Measurements from ENCODE around the gene PPP2R1B.

PPP2R1B gene

DNA sequence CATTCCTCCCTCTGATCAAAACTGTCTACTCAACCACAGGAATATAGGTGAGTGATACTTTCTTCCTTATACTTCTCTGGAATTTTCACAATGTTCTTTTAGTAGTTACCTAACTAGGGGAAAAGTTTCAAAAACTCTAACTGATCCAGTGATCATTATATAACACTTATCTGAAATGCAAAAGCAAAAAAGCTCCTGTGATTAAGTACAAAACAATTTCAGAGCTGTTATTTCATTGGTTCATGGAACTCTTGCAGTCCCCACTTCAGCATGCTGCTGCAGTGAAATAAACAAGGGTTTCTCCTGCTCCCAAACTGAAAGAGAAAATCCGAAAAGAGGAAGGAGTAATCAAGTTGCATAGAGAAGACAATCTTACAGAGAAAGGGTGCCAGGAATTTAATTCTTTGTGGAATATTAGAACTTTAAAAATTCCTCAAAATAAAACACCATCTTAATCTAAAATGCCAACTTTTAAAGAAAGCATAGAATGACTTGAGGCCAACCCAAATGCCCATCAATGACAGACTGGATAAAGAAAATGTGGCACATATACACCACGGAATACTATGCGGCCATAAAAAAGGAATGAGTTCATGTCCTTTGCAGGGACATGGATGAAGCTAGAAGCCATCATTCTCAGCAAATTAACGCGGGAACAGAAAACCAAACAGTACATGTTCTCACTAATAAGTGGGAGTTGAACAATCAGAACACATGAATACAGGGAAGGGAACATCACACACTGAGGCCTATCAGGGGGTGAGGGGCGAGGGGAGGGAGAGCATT, 20.3 kb downstream of the PPP2R1B start:
- DNase-seq = no peak

DNA sequence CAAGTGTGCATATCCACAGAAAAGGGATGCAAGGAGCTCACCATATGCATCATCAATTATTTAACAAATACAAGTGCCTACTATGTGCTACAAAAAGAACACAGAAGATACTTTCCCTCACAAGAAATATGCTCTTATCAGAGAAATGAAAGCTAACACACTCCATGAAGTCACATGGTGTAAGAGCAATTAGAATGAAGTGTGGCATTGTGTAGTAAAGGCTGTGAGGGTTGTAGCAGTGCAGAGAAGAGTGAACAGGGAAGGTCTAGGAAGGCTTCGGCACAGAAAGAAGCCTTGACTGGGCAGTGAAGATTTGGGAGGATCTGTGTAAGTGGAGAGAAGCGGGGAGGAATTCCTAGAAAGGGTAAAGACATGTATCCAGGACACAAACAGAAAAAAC, 22.5 kb downstream of the PPP2R1B start:
- DNase-seq = no peak

DNA sequence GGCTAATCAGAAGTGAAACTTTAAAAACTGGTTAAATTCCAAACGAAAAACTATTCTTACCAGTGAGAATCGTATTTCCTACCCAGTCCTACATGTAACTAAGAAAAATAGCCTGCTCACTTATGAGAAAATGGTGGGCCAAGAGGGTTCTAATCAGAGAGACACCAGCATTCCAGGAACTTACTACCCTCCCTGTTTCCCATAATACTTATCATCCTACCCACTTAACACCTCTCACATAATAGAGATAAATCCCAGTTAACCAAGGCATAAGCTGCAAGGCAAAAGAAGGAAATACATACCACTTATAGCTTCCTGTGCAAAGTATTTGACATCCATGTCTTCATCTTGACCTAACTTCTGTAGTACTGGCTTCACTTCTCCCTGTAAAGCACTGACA, 24.4 kb downstream of the PPP2R1B start:
- no peak for DNase-seq

DNA sequence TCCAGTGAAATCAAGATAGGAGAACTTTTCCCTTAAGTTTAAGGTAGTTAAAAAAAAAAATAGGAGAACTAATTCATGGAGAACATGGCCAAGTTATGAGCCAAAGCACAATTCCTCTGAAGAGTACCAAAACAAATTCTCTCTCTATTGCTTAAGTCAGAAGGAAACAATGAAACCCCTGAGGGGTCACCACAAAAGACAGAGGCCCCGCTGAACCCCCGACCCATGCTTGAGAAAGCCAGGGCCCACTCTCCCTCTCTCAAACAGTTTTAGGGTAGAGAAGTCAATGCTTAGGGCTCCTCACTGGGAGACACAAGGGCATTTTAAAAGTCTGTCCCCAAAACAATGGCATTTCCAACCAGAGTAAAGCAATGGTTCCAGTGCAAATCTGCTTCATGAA, 26.9 kb downstream of the PPP2R1B start:
- no peak for DNase-seq

DNA sequence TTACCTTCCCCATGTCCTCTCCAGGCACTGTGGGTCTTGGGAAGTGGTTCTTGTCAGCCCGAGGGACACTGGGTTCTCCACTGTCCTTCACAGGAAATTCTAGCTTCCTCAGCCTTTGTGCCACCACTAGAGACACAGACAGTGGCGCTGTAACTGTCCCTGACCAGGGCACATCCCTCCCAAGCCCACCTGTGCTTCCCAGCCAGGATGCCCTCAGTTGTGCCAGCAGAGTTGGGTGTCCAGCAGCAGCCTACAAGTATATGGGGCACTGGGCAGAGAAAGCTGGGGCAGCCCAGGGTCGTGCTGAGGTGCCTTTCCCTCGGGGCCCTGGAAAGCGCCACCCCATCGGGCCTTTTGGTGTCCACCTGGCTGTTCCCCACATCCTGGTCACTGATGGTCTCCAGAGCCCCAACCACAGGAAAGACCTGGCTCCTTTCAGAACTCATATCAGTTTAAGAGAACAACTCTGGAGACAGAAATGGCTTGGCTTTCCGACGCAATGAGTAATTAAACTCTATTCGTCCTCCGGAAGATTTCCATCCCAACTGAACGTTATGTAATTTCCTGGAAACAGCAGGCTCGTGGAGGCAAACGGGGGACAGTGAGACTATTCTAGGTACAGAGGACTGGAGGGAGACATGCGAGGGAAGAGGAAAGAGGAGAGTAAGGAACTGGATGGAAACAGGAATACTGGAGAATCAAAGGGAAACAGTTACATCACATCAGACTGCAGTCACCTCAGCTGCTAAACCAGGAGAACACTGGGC, 28.6 kb downstream of the PPP2R1B start:
- no peak for DNase-seq

DNA sequence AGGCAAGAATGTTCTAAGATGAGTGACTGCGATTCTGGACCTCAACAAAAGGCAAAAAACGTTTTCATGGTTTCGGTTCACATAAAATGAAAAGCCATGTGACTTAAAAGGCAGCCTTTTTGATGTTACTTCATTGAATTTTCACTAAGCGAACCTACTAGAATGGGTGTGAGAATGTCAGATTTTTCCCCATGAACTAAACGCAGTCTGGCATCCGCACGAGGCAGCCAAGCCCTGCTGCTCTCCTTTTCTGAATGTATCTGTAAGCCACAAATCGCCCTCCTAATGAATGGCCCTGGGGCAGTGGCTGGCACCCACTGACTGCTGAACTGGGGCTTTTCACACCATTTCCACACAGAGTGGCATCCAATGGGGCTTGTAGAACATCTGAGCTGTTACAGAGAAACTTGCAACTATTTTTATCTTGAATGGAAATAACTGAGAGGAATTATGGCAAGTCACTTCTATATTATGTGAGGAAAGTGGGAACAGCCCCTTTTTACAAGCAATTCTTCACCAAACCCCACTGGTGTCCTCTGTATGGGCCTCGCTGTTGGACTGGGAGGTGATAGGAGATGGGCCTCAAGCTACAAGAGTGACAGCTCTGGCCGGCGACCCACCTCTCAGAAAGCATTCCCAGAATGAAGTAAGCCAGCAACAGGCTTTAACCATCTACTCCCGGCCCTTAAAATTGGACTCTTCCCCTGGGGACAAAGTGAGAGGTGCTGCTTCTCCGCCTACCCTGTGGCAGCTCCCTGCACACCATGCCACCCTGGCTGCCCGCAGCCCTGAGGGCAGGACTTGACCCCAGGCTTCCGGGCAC, 29.4 kb downstream of the PPP2R1B start:
- DNase-seq = no peak

DNA sequence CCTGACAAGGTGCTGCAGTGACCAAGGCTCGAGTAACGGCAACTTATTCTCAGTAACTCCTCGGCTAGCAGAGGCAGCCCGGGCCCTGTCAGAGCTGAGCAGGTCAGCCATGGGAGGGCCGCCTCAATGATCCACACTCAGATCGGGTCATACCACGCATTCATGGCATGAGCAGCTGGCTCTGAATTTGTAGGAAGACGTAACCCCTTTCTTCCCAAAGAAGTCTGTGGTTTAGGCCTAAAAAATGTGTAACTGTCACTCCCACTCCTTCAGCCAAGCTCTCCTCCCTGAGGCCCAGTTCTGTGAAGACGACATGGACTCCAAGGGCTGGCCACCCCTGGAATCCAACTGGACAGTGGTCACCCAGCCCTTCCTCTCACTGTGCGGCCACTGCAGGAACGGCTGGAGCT, 30.0 kb downstream of the PPP2R1B start:
- DNase-seq = no peak

DNA sequence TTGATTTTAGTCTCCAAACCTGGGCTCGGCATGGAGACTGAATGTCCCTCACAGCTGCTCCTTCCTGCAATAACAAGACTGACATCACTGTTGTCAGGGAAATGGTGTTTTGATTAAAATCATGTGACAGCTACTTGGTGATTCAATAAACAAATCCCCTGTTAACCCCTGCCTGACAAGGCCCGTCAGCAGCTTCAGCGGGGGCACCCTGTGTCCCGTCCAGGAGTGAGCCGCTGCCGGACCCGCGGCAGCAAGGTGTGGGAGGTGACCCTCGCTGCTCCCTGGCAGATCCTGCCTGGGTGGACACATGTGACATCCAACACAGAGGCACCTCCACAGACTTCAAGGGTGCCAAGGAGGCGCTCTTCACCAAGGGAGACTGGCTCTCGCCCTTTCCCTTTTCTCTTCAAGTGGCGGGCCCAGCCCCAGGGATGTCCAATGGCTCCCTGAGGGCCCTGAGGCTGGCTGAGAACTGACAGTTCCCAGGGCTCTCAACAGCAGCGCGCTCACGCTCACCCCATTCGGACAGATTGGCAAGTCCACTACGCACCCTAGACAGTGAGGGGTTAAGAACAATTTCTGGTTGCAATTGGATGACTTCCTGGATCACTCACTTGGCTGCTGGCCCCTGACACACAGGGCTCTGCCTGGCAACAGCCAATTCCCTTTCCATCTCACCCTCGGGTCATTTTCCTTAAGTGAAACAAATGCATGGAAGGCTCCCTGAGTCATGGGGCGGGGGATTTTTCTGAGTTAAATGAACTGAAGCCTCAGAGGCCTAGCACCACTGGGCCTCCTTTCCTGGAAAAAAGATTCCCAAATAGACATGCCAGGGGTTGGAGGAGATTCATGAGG, 30.7 kb downstream of the PPP2R1B start:
- DNase-seq = no peak

DNA sequence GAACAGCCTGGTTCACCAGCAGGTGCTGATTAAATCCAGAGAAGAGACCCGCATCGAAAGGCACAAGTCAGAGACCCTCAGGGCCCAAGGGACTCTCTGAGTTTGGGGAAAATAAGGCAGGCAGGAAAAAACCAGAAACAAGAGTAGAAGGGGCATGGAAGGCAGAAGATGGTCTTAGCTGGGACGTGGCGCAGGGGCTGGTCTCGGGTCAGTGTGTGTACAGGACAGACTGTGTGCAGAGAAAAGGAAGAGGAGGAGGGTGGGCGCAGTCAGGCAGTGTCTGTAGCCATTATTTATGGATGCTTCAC, 31.3 kb downstream of the PPP2R1B start:
- no peak for DNase-seq

DNA sequence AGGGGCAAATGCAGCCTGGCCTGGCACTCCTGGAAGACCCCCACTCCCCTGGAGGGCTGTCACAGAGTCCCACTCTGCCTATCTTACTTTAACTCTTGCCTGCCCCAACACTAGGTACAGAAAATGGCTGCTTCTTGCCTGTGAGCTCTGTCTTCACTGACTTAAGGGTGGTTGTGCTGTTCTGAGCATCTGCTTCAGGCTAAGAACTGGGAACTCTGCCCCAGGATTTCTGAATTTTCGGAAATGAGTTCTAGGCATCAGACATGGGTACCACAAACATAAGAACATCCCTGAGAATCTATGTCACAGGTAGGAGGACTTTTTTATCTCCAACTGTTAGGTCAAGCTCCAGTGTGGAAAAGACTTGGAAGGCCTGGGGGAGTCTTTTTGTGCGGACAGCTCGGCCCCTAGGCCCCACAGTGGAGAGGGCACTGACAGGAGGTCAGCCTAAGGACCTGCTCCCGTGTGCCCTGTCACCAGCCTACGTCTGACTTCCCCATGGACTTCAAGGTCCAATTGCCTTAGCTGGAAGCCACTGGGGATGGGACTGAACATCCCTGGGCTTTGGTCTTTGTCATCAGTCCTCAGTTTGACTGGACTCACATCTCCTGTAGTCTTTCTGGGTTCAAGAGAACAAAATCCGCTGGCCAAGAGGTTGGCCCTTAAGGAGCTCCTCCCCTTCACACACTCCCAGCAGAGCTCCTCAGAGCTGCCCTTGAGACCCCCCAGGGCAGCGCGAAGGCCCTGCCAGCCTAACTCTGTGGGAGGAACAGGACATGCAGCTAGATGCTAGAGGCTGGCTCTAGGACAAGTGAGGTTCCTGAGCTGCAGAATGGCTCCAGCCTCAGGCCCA, 31.9 kb downstream of the PPP2R1B start:
- DNase-seq = no peak

DNA sequence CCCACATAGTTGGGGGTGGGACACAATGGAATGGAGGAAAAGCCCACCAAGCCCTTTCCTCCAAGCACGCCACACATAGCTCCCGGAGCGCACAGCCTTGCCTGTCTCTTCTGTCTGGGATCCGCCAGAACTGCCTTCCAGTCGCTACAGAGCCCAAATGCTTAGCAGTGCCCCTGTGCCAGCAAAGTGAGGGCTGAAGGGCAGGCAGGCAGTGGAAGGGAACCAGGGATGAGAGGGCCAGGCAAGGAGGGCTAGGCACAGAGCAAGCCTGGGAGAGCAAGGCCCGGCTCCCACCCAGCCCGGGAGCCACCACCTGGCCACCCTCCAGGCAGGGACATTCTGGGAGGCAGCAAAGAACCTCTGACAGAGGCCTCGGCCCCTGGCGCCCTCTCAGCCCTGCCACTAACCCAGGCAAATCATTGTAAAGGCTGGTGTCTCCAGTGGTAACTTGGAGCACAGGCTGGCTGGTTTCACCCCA, 32.5 kb downstream of the PPP2R1B start:
- DNase-seq = no peak

DNA sequence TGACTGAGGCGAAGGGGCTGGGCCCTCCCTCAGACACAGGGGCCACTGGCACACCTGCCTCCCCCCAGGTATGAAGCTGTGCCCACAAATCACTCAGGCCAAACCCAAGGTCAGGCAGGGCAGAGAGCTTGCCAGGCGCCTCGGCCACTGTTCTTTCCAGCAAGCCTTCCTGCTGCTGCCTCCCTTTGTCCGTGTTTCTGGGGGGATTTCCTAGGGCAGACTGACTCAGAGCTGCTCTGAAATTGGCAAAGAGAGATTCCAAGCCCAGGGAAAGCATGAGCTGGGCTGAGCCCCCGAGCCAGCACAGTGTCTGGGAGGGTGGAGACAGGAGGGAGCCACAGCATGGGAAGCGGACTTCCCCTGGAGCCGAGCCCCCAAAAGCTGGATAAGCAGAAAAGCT, 33.2 kb downstream of the PPP2R1B start:
- no peak for DNase-seq

DNA sequence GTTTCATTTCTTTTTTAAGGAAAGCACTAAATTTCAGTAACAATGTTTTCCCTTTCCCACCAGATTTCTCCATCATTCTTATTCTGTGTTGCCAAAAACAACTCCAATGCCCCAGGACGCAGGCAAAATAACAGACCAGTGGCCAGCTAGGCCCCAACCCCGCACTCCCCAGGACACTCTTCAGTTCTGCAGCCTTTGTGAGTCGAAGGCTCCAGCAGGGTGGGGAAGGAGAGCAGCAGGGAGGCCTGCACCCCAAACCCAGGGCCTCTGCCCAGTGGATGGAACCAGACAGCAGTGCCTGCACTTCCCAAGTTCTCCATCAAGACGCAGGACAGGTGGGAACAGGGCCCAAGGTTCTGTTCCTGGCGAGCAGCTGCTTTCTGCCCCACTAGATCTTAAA, 34.4 kb downstream of the PPP2R1B start:
- no peak for DNase-seq

DNA sequence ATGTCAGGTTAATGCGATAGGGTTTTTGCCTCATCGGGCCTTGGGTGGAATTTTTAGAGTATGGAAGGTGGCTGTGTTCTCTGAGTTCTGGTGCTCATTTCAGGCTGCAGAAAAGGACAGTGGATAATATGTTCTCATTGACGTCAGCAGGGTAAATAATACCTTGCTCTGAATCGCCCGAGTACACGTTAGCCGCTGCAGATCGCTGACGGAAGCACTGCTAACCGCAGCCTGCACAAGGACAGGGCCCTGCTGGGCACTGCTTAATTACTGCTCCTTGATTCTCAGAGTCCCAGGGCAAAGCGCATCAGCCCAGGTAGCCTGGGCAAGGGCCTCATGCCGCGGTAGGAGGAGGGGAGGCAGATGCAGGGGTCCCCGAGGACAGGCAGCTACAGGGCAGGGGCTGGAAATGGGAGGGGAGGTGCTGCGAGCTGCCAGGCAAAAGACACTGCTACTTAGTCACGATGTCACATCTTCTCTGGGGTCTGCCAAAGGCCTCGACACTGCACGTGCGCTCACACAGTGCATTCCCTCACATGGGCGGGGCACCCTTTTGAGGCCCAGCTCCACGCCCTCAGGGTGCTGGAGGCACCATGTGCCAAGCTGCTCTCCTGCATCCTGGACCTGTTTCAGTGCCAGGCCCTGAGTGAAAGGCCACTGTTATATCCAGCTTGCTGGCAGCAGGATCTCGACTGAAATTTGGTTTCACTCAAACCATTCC, 35.2 kb downstream of the PPP2R1B start:
- DNase-seq = no peak

DNA sequence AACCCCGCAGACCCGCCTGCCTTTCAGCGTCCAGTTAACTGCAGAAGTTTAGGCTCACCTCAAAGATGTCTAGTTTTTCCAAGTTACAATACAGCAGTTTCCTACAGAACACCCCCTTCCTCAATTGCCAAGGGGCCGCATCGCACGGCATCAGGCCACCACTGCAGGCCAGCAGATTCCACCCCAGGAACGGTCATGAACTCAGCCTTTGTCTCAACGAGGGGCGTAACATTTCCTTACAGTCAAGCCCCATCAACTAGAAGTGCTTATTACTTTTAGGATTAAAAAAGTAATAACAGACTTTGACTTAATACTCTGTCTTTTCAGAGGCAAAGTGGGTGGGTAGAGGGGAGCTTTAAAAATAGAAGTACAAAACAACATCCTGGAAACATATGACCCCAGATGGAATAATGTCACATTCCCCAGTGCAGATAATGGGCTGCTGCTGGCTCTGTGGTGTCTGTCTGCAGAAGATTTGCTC, 36.3 kb downstream of the PPP2R1B start:
- no peak for DNase-seq

DNA sequence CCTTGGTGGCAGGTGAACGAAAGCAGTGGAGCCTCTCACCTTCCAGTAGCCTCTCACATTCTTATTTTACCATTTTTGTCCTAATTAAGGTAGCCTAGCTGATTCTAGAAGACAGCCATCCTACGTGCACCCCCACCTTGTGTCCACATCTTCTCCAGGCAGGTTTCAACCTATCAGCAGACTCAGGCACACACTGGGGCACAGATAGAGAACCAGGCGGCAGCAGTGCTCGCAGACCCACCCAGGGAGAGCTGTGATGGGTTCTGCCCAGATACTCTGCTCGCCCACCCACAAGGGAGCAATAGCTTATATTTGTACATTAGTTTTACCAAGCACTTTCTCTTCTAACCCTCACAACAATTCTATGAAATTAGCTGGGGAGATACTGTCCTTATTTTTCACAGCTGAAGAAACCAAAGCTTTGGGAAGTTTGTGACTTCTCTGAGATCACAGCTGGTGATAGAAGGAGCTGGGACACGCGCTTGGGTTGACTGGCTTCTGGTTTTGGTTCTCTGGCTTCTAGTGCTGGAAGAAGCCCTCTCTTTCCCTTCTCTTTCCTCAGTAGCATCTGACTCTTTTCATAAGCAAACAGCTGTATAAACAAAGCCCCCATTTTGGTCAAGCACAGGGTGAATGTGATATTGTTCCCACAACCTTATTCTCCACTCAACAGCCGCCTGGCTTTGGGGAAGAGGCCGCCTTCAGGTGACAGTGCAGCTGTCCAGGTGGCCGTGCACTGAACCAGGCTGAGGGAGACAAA, 36.9 kb downstream of the PPP2R1B start:
- DNase-seq = no peak

DNA sequence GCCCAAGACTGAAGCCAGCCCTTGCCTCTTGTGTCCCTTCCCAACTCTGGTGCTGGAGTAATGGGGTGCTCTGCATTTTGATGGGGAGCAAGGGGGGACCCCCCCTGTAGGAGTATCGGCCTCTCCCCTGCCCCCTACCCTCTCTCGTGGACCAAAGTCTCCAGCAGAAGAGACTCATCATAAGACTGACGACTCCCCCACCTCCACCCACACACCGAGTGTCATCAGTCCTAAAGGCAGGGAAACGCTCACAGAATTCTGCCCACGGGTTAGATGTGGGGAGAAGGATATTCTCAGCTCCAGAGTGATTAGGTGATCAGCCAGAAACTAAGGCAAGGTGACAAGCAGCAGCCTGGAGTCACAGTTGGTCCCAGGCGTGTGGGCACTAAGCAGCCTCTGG, 38.8 kb downstream of the PPP2R1B start:
- no peak for DNase-seq

DNA sequence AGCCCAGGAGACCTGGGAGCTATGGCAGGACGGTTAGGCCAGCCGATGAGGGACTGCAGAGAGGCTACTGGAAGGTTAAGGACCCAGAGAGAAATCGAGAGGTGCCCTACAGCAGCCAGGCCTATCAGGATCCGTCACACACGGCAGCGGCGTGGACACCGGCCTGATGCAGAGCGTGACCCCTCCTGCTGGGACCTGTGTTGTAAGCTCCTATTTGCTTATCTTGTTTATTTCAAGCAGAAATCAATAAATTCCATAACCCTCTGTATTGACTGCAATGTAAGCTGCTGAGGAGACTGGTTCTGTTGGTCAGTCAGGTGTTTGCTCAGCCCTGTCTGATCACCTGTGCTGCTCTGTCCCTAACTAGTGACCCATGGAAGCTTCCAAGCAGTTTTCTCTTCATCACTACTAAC, 39.9 kb downstream of the PPP2R1B start:
- no peak for DNase-seq

DNA sequence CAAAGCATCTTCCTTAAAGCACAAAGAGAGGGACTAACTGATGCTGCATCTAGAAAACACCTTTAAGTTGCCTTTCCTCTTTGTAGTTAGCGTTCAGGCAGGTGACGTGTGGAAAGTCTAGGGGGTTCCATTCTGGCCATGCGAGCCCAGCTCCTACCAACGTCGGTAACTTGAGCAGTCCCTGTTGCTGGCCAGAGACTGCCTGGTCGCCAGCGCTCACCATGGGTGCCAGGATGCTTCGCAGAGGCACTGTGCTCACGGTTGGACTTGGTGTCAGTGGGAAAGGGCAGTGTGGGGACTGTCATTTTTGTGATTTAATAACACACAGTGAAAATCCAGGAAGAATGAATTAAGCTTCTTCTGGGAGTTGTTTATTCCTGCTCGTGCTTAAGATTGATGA, 40.6 kb downstream of the PPP2R1B start:
- no peak for DNase-seq

DNA sequence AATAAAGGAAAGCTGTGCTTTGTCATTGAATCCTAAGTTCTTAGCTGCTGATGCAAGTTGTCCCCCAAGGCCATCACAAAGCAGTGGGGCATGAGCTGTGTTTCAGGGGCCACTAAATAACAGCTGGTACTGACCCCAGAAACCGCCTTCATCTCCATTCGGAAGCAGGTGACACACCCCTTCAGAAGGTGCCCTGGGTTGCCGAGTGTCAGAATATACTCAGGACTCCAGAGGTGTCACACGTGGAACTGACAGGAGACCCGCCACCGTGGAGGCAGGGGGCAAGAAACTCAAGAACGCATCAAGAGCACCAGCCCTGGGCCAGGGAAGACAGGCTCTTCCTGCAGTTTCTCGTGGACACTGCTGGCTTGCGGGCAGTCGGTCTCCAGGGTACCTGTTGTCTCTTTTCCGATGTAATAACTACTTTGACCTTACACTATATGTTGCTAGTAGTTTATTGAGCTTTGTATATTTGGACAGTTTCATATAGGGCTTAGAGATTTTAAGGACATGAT, 41.5 kb downstream of the PPP2R1B start:
- DNase-seq = no peak
